GM18526 (cell line): ENCODE results near the gene HERC2.

Experiments used
- POLR2A ChIP-seq: IDR thresholded peaks from 3 replicates; pipeline ENCODE4 v1.6.1; 2011; ENCODE audit not compliant: insufficient read length; ENCODE audit errors: extremely low read depth

The HERC2 gene

DNA sequence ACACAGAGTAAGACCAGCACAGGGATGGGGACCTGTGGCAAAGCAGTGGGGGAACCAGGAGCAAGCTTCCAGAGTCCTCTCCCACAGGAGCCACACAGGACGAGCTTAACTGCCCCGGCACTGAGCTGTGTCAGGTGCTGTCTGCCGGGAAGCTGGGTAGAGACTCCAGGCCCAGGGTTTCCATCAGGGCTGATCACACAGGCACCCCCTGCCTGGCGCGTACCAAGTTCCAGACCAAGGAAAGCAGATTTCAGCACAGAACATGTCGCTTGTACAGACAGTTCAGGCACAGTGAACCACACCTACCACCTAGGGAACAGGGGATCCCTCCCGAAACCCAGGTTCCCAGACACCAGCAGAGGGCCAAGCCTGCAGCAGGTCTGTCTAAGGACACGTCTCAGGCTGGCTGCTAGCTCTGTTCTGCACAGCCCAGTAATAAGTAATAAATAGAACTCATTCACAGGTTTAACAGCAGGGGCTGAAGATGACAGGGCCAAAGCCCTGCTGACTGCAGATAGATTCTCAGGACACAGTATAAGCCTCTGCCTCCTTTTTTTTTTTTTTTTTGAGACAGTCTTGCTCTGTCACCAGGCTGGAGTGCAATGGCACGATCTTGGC, 192.6 kb downstream of the HERC2 start:
- TF ChIP-seq POLR2A = no peak

DNA sequence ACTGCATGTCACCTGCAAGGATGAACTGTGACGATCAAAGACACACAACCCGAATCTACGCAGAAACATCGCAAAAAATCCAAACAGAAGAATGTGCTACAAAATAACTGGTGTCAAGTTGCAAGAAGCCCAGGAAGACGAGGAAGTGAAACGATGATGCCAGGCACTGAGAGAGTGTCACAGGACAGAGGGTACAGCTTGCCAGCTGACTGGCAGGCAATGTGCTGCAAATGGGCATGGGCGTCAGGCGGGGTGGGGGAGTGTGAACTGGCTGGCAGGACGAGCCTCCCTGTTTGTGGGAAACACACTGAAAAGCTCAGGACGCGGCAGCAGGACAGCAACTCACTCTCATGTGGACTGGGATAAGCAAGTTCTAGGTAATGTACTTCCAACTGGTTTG, 193.9 kb downstream of the HERC2 start:
- no peak for TF ChIP-seq POLR2A

DNA sequence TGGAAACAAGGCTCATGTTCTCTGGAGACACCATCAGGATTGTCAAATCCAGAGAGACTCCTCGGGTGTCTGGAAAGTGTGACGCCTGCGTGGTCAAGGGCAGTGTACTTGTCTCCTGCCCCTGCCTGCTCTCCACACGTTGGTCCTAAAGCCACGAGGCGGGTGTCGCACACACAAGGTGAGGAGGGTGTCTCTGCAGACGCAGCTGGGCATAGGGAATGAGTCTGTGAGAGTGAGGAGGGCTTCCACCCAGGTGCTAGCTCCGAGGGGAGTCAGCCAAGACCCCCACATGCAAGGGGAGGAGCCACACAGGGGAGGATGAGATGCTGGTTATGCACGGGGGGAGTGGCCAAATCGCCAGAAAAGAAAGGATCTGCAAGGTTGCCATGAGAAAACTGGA, 194.9 kb downstream of the HERC2 start:
- TF ChIP-seq POLR2A = no peak

DNA sequence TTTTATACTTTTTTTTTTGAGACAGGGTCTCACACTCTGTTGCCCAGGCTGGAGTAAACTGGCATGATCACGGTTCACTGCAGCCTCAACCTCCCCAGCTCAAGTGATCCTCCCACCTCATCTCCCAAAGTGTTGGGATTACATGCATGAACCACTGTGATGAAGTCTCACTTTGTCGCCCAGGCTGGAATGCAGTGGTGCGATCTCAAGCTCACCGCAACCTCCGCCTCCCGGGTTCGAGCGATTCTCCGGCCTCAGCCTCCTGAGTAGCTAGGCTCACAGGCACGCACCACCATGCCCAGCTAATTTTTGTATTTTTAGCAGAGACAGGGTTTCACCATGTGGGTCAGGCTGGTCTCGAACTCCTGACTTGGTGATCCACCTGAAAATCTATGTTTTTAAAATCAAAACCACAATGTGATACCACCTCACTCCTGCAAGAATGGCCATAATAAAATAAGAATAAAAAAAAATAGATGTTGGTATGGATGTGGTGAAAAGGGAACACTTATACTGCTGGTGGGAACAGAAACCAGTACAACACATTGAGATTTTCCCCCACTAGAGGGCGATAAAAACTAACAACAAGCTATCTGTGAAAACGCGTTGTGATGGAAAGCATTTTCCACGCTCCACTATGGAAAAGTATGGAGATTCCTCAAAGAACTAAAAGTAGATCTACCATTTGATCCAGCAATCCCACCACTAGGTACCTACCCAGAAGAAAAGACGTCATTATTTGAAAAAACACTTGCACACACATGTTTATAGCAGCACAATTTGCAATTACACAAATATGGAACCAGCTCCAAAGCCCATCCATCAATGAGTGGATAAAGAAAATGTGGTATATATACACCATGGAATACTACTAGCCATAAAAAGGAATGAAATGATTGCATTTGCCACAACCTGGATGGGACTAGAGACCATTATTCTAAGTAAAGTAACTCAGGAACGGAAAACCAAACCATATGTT, 196.0 kb downstream of the HERC2 start:
- TF ChIP-seq POLR2A = no peak

DNA sequence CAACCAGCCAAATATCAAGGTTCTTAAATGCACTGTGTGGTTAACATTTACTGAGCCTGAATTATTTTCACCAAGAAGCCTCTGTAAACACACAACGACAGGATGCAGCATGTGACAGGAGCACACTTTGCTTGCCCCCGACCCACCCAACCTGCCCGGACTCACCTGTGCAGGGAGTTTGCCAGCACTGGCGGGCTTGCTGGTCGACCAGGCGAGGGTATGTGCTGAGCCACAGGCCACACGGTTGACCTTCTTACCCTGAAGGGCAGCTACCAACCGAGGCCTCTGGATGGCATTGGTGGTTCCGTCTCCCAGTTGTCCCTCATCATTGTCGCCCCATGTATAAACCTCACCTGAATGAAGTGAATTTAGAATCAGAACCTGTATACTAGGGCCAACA, 197.1 kb downstream of the HERC2 start:
- TF ChIP-seq POLR2A = no peak

DNA sequence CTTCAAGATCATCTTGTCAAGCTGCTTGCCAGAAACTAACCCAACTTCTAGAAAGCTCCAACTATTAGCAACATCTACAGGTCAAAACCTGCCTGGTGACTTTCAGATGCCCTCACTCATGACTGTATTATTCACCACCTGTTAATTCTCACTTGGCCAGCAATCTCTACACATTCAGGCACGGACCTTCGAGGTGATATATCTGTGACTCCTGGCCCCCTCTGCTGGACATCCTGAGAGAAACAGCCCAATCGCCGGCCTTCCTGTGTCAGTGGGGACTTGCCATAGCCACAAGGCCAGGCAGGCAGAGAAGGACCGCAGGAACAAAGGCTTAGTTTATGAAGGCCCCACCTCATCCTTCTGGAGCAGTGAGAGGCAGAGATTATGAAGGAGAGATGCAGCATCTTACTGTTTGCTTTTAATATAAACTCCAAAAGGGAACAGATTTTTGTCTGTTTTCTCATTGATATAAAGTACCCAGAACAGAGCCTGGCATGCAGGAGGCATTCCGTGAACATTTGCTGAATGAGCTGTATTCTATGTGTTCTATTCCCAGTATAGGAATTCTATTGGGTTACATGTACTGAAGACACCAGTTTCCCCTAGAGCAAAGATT, 198.5 kb downstream of the HERC2 start:
- TF ChIP-seq POLR2A = no peak

DNA sequence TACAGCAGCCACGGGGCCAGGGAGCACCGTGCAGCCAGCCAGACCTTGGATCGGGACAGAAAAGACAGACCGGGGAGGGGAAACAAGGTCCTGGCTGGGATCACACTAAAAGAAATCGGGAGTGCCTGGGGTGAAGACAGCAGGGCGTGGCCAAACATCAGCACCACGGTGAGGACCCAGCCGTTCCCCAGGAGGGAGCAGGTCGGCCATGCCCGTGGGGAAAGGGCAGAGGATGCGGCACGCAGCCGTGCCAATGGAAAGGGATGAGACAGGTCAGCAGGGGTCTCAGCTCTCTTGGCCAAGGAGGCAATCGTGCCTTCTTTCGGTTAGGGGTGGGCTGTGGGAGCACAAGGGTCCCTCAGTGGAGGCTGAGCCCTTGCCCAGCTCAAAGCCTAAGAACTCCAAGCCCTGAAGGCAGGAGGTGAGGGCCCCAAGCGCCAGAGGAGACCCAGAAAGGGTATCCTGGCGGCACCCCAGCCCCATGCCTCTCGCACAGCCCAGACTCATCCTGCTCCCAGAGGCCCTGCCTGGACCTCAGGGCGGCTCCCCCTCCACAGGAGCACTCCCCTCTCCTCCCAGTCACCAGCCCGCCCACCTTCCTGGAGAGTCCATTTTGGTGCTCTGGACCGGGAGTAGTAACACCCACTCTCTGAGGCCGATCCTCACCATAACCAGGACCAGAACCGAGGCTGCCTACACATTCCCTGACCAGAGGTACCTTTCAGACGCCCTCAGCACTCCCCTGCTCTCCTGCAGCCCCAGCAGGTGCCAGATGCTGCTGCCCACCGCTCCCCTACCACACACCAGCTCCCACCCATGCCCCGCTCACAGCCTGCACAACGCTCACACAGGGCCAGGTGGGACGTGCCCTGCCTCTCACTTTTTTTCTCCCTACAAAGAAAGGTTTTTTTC, 199.7 kb downstream of the HERC2 start:
- TF ChIP-seq POLR2A = no peak

DNA sequence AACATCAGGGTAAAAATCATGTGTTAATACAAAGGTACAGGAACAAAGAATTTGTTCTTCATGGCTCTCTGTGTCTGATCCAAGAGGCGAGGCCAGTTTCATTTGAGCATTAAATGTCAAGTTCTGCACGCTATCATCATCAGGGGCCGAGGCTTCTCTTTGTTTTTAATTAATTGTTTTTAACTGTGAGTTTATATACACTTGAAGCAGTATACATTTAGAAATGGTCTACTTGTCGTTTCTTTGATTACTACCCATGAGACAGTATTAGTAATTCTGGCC, 201.7 kb downstream of the HERC2 start:
- no peak for TF ChIP-seq POLR2A

DNA sequence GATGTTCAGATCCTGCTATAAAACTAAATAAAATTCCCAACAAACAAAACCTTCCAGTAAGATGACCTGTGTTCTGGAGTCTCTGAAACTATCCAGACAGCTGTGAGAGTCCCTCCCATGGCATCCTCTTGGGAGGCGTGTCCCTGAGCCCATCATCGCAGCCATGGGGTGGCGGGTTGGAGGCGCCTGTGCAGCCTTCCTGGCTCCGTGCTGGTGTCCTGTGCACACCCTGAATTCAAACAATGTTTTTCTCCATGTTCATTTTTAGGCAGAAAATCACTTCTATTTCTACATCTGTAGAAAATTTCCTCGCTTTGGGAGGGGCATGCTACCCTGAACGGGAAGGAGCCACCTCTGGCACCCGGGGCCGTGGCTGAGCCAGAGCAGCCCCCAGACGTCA, 203.4 kb downstream of the HERC2 start:
- TF ChIP-seq POLR2A = no peak

DNA sequence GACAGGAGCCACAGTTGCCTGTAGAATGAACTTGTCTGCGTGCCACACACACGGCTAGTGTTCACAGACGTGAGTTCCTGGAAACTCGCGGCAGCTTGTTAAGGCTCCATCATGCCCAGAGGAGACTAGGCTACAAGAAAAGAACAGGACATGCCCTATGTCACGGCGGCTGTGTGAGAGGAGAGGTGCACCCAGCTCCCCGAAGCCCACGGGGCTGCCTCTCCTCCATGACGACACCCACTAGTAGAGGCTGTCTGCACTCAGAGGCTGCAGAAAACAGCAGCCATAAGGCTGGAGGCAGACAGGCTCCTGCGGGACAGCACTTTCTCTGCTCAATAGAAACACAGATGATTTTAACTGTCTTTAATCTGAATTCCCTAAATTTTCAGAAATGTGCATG, 203.9 kb downstream of the HERC2 start:
- TF ChIP-seq POLR2A = no peak

DNA sequence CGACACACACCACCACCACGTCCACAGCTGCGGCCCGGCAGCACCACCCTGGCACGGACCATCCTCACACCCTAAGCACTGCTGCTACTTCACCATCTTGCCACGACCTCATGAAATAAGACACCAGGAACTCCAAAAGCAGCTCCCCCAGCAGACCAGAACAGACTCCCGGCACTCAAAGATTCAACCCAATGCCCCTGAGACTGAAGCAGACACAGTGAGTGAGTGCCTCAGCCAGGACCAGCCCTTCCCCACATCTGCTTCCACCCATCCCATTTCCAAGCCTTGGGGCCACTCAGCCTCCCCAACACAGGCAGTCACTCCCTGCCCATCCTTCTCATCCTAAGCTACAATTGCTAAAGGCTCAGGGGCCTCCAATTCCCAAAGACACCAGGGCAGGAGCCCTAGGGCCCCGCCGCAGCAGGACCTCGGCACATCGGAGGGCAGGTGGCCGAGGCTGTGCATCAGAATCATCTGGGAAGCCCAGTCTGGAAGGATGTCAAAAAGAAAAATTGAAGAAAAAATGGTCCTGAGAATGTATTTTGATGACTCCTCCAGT, 204.5 kb downstream of the HERC2 start:
- no peak for TF ChIP-seq POLR2A

DNA sequence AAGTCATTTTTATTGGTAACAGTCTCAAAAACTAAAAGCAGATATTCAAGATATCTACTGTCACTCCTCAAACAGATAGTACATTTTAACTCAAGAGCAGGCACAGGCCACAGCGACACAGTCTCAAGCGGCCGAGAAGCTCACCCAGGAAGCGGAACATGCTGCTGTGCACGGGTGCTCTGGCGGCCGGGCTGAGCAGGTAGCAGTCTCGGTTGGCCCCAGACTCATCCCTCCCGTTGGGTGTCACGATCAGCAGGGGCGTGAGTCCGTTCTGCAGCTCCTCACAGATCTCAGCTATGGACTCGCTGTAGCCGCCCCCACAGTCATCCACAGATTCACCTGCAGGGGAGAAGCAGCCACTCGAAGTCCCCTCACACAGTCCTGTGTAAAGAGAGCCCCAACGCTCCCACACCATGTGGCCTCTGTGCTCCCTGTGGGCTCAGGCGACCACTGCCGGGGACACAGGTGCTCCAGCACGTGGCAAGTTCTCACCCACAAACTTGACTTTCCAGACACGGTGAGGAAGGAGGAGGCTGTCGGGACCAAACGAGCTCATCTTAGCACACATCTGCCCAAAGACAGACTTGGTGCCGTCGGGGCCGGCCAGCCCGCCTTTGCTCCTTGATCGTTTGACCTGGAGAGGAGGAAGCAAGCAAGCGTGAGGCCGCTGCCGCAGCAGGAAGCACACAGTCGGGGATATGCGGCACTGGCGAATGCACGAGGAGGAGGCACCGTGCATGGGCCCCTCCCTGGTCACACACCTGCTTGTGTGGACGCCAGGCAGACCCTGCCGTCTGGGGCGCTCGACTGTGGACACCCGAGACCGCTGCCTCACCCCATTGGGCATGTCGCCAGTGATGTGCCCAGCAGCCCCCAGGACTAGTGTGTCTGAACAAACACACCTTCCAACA, 205.2 kb downstream of the HERC2 start:
- no peak for TF ChIP-seq POLR2A

DNA sequence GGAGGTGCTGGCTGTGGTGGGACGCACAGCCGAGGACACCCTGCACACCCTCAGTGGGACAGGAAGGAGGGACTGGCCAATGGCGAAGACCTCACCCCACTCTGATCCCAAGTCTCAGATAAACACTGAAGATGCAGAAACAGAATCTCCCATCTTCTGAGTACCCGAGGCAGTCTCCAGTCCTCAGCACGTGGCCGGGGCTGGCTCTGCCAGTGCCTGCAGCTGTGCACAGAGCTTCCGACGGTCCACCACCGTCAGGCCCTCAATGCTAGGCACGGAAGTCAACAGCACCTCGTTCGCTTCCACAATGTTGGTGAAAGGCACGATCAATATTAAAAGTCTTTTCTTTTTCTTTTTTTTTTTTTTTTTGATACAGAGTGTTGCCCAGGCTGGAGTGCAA, 206.1 kb downstream of the HERC2 start:
- no peak for TF ChIP-seq POLR2A

DNA sequence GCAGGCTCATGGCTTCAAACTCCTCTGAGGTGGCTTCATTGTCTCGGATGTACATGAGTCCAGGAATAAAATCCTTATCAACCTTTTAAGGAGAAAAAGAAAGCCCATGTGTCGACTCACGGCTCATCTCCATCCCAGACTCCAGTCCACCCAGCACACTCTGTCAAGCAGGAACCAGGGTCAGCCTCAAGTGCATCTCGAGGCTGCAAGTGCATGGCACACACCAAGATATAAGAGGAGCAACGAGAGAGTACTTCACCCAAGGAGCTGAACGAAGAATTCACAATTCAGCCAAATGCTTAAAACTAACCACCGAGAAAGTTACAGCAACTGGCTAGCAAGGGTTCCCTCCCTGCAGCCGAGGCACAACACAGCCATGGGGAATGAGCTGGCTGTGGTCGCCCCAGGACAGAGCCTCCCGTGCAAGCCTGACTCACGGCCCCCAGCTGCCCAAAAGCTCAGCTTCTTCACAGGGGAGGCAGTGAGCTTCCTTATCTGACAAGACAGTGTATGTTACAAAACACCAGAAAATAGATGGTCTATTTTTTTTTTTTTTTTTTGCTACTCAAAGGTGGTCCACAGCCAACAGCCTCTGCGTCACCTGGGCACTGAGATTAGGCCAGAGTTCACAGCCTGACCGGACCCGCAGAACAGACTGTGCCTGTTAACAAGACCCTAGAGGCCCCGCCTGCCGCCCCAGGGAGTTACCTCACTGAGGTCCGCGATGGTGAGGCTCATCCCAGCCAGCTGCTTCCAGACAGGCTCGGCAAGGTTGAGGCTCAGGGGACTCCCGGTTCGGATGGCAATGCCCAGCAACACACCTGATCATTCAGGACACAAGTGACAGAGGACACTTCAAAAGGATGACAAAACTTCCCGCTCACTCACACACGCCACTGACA, 207.0 kb downstream of the HERC2 start:
- no peak for TF ChIP-seq POLR2A

DNA sequence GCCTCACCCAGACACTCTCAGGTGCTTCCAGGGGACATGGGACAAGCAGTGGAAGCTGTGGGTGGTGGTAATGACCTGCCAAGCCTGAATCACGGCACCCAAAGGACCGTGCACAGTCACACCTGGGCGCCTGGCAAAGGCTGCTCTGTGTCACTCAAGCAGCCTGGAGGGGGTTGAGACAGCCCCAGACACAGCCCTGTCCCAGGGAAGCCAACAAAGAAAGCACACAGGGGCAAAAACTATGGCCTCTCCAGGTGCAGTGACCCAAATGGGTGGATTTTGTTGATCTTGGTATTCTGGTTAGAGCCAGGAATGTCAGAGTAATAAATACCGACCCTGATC, 207.9 kb downstream of the HERC2 start:
- no peak for TF ChIP-seq POLR2A
